ENCODE results near the gene MEGF11.
A peak's percentile ranks its signal among the peaks of the same experiment; 100 is the strongest.

The MEGF11 gene

GRCh38 chr15:66253418-66254088 is at the start of gene MEGF11:
MEGF11 (minus strand) TSS chr15:66253750; CDS start chr15:66128403, 125,347 bp downstream.
- no peaks in the 10 kb centered on the region for H3K36me3 Mint-ChIP-seq
- H3K4me3 Mint-ChIP-seq = peak within 1 kb of the TSS; percentile 66
- peaks cover 19% of the 10 kb centered on the region for H3K4me1 Mint-ChIP-seq
- CTCF ChIA-PET = no interaction called here
- H3K9me3 Mint-ChIP-seq = no peaks in the 10 kb centered on the region
- no peak for DNase-seq
- H3K27me3 Mint-ChIP-seq = peaks cover 86% of the 10 kb centered on the region
- no peak within 1 kb of the TSS for H3K27ac Mint-ChIP-seq

- Mint-ChIP-seq H3K4me1 (peaks cover 9% of the 10 kb centered on the region), H3K36me3 (peaks cover 15% of the 10 kb centered on the region), H3K4me3 (no peak overlapping the region), H3K27ac (peak overlapping the region; percentile 28), H3K27me3 (no peaks in the 10 kb centered on the region), H3K9me3 (no peaks in the 10 kb centered on the region)
- CTCF ChIA-PET = interaction anchor here (1.2 kb wide), 1 partner anchor 14 kb away, joined by 3 read pairs; no protein-coding TSS in a partner anchor
- DNase-seq = no peak
Measured at GRCh38 chr15:66302489-66303278, 49.1 kb upstream of the MEGF11 start.

DNA sequence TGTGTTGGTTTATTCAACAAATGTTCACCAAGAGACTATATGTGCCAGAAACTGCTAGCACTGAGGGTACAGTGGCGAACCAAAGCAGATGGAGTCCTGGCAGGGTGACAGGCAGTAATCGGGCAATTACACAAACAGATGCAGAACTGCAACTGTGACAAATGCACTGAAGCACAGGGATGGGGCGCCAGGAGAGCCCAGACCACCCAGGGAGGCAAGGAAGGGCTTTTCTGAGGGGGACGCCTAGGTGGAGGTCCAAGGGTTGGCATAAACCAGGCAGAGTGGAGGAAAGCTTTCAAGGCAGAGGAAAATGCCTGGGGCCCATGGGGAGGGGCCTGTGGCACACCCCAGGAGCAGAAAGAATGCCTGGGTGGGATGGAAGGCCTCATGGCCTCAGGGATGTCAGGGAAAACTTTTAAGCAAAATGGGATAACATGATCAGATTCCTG is 45.3 kb upstream of the MEGF11 start:
- CTCF ChIA-PET = no interaction called here
- no peaks in the 10 kb centered on the region for H3K9me3 Mint-ChIP-seq

DNA sequence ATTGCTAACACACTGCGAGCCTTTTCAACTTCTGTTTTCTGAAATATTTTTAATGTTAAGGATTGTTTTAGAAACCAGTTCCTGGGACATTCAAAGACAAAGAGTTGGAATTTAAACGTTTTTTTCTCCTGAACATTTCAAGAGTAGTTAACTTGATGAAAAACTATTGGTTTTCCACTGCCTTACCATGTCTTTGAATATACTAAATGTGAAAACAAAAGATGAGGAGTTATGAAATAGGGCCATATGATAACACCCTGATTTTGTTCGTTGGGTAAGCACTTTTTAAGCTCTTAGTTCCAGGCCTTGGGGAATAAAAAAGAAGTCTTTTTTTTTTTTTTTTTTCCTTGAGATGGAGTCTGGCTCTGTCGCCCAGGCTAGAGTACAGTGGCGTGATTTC is 42.6 kb upstream of the MEGF11 start:
- Mint-ChIP-seq H3K9me3 (no peaks in the 10 kb centered on the region), H3K36me3 (peaks cover 26% of the 10 kb centered on the region), H3K4me3 (no peak overlapping the region), H3K4me1 (peaks cover 43% of the 10 kb centered on the region), H3K27ac (no peak overlapping the region), H3K27me3 (no peaks in the 10 kb centered on the region)
- no peak for DNase-seq
- CTCF ChIA-PET = no interaction called here

More for the DNA sequence above, 45.3 kb upstream of the MEGF11 start:
- no peak overlapping the region for H3K4me3 Mint-ChIP-seq
- no peak for DNase-seq
- H3K27me3 Mint-ChIP-seq = no peaks in the 10 kb centered on the region
- peaks cover 33% of the 10 kb centered on the region for H3K4me1 Mint-ChIP-seq
- H3K27ac Mint-ChIP-seq = no peak overlapping the region
- peaks cover 28% of the 10 kb centered on the region for H3K36me3 Mint-ChIP-seq

DNA sequence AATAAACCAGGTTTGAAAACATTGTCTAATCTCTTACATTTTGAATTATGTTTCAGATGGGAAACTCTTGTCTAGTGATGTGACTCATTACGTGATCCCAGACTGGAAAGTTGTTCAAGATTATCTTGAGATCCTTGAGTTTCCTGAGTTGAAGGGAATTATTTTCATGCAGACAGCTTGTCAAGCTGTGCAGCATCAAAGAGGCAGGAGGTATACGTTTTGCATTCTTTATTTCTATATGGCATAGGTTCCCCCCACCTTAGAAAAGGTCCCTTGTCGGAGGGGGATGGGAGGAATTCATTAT is 41.3 kb upstream of the MEGF11 start:
- Mint-ChIP-seq H3K27me3 (no peaks in the 10 kb centered on the region), H3K27ac (peak overlapping the region; percentile 95), H3K9me3 (no peaks in the 10 kb centered on the region), H3K4me3 (peak overlapping the region; percentile 83), H3K36me3 (peaks cover 23% of the 10 kb centered on the region), H3K4me1 (peaks cover 53% of the 10 kb centered on the region)
- no peak for DNase-seq
- CTCF ChIA-PET = interaction anchor here (0.6 to 2.2 kb wide), 2 partner anchors 204 to 1699 kb away, joined by 3 to 9 read pairs; no protein-coding TSS in a partner anchor

DNA sequence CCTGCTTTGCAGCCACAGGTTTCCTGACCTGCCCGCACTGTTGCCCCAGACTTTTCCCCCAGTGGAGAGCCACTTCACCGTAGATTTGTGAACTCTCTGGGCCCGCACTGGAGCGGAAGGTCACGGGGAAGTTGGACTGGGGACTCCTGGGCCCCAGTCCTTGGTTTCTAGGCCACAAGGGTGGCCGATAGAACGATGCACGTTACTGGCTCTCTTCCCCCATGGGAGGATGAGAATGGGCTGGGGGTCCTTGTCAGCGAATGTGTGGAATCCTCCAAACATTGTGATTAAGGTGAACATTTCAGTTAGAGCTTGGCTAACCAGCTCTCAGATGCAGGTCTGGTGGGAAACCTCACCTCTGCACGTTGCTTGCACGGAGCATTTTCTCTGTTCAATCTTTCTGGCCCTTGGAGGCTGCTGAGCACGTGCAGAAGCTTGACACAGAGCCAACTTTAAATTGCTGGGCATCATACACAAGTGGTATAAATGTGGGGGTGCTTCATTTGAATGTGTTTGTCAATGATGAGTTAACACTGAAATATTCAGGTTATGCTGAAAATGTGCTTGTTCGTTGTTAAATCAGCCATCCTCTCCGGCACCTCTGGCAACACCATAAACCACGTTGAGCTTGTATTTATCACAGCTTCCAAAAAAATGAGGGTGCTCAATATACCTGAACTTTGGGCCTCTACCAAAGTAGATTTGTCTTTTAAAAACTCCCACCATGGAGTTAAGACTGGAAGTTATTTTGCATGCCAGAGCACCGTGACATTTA is 40.8 kb upstream of the MEGF11 start:
- H3K4me3 Mint-ChIP-seq = peak overlapping the region; percentile 83
- CTCF ChIA-PET = interaction anchor here (0.6 to 2.2 kb wide), 2 partner anchors 204 to 1699 kb away, joined by 3 to 9 read pairs; no protein-coding TSS in a partner anchor
- peaks cover 1% of the 10 kb centered on the region for H3K27me3 Mint-ChIP-seq
- H3K9me3 Mint-ChIP-seq = no peaks in the 10 kb centered on the region
- DNase-seq = no peak
- H3K4me1 Mint-ChIP-seq = peaks cover 53% of the 10 kb centered on the region
- H3K27ac Mint-ChIP-seq = peak overlapping the region; percentile 95
- H3K36me3 Mint-ChIP-seq = peaks cover 23% of the 10 kb centered on the region

DNA sequence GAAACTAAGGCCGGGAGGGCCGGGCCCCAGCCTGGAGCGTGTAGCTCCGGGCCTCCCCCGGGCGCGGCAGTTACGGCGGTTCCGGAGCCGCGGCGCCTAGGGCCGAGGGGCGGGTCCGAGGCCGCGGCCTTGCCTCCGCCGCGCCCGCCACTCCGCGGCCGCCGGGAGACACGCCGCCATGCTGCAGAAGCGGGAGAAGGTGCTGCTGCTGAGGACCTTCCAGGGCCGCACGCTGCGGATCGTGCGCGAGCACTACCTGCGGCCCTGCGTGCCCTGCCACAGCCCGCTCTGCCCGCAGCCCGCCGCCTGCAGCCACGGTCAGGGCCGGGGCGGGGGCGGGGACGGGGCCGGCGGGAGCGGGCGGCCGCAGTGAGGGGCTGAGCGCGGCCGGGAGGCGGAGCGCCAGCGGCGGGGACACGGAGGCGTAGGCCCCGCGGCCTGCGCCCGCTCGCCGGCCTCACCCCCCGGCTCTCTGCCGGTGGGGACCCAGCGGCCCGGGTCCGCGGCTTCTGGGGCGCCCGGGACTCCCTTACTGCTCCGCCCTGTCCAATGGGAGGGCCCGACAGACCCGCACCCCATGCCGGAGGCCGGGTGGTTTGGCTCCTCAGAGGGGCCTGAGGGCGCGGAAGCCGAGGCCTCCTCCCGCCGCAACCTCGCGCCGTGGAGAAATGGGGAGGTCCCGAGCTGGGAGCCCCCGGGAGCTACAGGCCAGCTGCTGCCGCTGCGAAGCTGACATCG is 40.0 kb upstream of the MEGF11 start, which contains the start of gene DIS3L:
TSS of gene DIS3L (plus strand) at position 150 of the 738 bp plus-strand sequence. CDS start at position 179, 29 bp downstream.
- Mint-ChIP-seq H3K36me3 (peaks cover 20% of the 10 kb centered on the region), H3K9me3 (no peaks in the 10 kb centered on the region), H3K27ac (peak within 1 kb of the TSS; percentile 95), H3K27me3 (peaks cover 8% of the 10 kb centered on the region), H3K4me1 (peaks cover 53% of the 10 kb centered on the region), H3K4me3 (peak within 1 kb of the TSS; percentile 83)
- CTCF ChIA-PET = interaction anchor here (2.2 kb wide), 2 partner anchors 204 to 205 kb away, joined by 7 to 9 read pairs; partner anchors contain the start of gene SNAPC5
- DNase-seq = peak; percentile 73

DNA sequence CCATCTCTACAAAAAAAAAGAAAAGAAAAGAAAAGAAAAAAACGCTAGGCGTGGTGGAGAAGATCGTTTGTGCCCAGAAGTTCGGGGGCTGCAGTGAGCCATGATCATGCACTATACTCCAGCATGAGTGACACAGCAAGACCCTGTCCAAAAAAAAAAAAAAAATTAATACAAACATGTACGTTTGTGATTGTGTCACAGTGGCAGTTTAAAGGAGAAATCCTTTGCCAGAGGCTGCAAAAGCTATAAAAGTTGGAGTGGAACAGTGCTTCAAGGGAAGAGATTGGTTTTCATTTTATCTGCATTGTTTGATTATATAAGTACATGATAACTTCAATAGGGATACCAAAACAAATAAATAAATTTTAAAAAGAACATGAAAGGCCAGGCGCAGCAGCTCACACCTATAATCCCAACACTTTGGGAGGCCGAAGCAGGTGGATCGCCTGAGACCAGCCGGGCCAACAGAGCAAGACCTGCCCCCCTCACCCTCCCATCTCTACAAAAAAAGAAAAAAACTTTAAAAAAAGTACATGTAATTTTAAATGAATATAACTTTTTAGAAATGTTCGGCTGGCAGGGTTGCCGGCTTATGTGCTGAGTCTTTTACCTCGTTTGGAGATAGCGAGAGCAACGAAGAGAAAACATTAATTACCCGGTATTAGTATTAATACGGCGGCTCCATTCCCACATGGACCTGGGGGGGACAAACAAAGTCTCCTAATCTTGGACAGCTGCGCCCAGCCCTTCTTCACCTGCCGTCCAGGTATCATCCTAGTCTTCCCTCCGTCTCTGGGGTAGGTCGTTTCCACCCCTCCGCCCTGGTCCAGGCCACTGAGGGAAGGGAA is 39.2 kb upstream of the MEGF11 start:
- CTCF ChIA-PET = interaction anchor here (0.7 to 2.2 kb wide), 2 partner anchors 41 to 205 kb away, joined by 3 to 7 read pairs; partner anchors contain the start of gene SNAPC5
- H3K27ac Mint-ChIP-seq = peak overlapping the region; percentile 88
- peaks cover 8% of the 10 kb centered on the region for H3K27me3 Mint-ChIP-seq
- peak overlapping the region; percentile 79 for H3K4me3 Mint-ChIP-seq
- peaks cover 53% of the 10 kb centered on the region for H3K4me1 Mint-ChIP-seq
- peaks cover 18% of the 10 kb centered on the region for H3K36me3 Mint-ChIP-seq
- H3K9me3 Mint-ChIP-seq = no peaks in the 10 kb centered on the region
- no peak for DNase-seq

DNA sequence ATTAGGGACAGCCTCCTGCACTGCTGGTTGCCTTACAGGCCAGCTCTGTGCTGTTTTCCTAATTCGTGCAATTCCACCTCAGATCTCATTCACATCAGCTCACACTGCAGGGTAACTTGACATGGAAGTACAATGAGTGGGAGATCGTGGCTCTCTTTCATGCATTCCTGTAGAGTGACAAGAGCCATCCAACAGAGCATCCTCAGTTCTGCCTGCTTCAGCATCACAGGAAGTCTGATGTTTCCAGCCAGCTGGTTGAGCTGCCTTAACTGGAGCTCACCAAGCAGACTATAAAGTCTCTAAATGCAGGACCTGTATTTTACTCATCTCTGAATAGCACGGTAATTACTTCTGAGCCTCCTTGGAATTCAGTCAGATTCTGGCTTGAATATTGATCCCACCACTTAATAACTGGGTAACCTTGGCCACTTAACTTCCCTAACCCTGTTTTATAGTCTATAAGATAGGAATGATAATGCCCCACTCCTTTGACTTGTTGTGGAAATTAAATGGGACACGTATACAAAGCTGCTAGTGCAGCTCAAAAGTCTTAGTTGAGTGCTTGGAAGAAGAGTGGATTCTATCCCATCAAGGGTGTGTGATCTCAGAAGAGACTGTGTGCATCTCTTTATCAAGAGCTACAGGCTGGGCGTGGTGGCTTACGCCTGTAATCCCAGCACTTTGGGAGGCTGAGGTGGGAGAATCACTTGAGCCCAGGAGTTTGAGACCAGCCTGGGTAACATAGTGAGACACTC is 38.4 kb upstream of the MEGF11 start:
- peak; percentile 27 for DNase-seq
- peaks cover 8% of the 10 kb centered on the region for H3K27me3 Mint-ChIP-seq
- H3K4me1 Mint-ChIP-seq = peaks cover 52% of the 10 kb centered on the region
- CTCF ChIA-PET = interaction anchor here (0.7 to 2.2 kb wide), 2 partner anchors 41 to 206 kb away, joined by 3 to 7 read pairs; partner anchors contain the start of gene SNAPC5
- H3K36me3 Mint-ChIP-seq = peaks cover 14% of the 10 kb centered on the region
- H3K27ac Mint-ChIP-seq = peak overlapping the region; percentile 88
- H3K9me3 Mint-ChIP-seq = no peaks in the 10 kb centered on the region
- peak overlapping the region; percentile 79 for H3K4me3 Mint-ChIP-seq

GRCh38 chr15:66290518-66290917 is 37.0 kb upstream of the MEGF11 start:
- CTCF ChIA-PET = interaction anchor here (1.3 kb wide), 1 partner anchor 207 kb away, joined by 5 read pairs; the partner anchor contains the start of gene SNAPC5
- H3K9me3 Mint-ChIP-seq = no peaks in the 10 kb centered on the region
- H3K27me3 Mint-ChIP-seq = peaks cover 8% of the 10 kb centered on the region
- no peak overlapping the region for H3K4me3 Mint-ChIP-seq
- peaks cover 40% of the 10 kb centered on the region for H3K4me1 Mint-ChIP-seq
- peak; percentile 30 for DNase-seq
- H3K27ac Mint-ChIP-seq = peak overlapping the region; percentile 49
- peaks cover 2% of the 10 kb centered on the region for H3K36me3 Mint-ChIP-seq

DNA sequence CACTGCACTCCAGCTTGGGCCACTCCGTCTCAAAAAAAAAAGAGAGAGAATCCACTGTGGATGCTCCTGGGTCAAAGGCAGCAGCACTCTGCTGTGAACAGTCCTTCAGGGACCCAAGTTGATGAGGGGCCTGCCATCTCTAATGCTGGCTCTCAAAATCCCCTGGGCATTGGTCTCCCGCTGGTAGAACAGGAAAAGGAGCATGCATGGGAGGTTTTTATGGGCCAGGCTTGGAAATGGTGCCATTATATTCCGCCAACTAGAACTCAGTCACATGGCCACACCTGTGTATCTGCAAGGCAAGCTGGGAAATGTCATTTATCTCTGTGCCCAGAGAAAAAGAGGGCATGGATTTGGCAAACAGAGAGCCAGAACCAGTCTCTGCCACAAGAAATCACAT is 36.5 kb upstream of the MEGF11 start:
- H3K27ac Mint-ChIP-seq = no peak overlapping the region
- no peak for DNase-seq
- H3K4me3 Mint-ChIP-seq = no peak overlapping the region
- peaks cover 1% of the 10 kb centered on the region for H3K36me3 Mint-ChIP-seq
- no peaks in the 10 kb centered on the region for H3K9me3 Mint-ChIP-seq
- peaks cover 35% of the 10 kb centered on the region for H3K4me1 Mint-ChIP-seq
- H3K27me3 Mint-ChIP-seq = peaks cover 8% of the 10 kb centered on the region
- CTCF ChIA-PET = interaction anchor here (1.3 kb wide), 1 partner anchor 208 kb away, joined by 5 read pairs; the partner anchor contains the start of gene SNAPC5
